Epithelial cell of proximal tubule (primary cell): Measurements from ENCODE around the gene AMIGO2. TPM values are rescaled to one million over a fixed set of nuclear protein-coding genes. Genes with fewer than 3 reads are reported as not detected.
"Not testable (repeated sequence)": the region's sequence is repeated elsewhere in the genome, so short reads cannot be mapped to it uniquely, and the experiment has no call there.

Source experiments
- DNase-seq: peaks from one replicate; pipeline ENCODE4 v3.0.0-alpha.2; 2011; ENCODE audit warnings: low read depth
- H3K4me3 ChIP-seq: 2 replicates; pipeline ENCODE4 v1.5.1; 2011; ENCODE audit warnings: low read depth, mild to moderate bottlenecking, low read length
- CTCF ChIP-seq: conservative IDR thresholded peaks from 2 replicates; pipeline ENCODE4 v1.5.1; 2012; ENCODE audit warnings: low read depth, mild to moderate bottlenecking, low read length
- total RNA-seq: library from RNA; depleted of rRNA; stranded (reverse); fragments of >200 nt; gene quantifications from 2 replicates; pipeline ENCODE4 v1.2.3, GENCODE V29; 2015

AMIGO2 gene
- total RNA-seq, 1 donor from 2014 or later = 93.3 TPM

DNA sequence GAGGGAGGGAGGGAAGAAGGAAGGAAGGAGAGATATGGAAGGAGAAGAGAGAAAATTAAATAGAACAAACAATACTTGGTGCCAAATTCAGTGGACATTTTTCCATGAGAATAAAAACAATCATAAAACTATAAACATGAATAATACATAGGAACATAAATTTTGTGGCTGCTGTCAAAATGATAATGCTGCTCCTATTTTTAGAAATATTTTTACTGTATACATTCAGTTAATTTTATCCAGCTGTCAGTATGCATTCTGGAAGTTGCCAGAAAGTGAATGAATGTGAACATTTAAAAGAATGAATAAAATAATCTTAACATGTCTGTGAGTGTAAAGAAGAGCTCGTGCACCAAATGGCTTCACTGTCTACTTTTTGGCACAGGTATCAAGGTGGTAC is 14.2 kb downstream of the AMIGO2 start:
- H3K4me3 ChIP-seq = no peak overlapping the region
- TF ChIP-seq CTCF = no peak
- no peak for DNase-seq

- not testable (repeated sequence) for DNase-seq, H3K4me3 ChIP-seq
These were observed 21.1 kb downstream of the AMIGO2 start for GRCh38 chr12:47058640-47059039.

DNA sequence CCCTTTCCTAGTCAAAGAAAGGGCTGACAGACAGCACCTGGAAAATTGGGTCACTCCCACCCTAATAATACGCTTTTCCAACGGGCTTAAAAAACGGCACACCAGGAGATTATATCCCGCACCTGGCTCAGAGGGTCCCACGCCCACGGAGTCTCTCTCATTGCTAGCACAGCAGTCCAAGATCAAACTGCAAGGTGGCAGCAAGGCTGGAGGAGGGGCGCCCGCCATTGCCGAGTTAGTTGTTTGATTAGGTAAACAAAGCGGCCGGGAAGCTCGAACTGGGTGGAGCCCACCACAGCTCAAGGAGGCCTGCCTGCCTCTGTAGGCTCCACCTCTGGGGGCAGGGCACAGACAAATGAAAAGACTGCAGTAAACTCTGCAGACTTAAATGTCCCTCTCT is 22.8 kb downstream of the AMIGO2 start:
- DNase-seq, H3K4me3 ChIP-seq: not testable (repeated sequence)

- not testable (repeated sequence) for DNase-seq, H3K4me3 ChIP-seq
These were observed 23.9 kb downstream of the AMIGO2 start for GRCh38 chr12:47055856-47056255.

- TF ChIP-seq CTCF = no peak
- no peak overlapping the region for H3K4me3 ChIP-seq
- no peak for DNase-seq
These were observed 25.1 kb downstream of the AMIGO2 start for GRCh38 chr12:47054659-47055058.

- no peak for DNase-seq
- TF ChIP-seq CTCF = no peak
- H3K4me3 ChIP-seq = no peak overlapping the region
These were observed 25.8 kb downstream of the AMIGO2 start for GRCh38 chr12:47053961-47054360.

DNA sequence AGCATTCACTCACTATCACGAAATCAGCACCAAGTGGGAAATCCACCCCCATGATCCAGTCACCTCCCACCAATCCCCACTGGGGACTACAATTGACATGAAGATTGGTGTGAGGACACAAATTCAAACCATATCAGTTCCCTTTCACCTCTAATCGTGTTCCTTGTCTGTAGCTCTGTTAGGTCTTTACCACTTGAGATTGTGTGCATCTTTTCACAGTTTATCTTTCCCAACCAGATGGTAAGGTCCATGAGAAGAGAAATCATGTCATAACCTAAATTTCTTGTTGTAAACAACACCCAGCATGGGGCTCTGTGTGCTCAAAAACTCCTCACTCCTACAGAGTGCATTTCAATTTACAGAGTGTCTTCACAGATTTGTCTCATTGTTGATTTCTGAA is 27.5 kb downstream of the AMIGO2 start:
- no peak for DNase-seq

DNA sequence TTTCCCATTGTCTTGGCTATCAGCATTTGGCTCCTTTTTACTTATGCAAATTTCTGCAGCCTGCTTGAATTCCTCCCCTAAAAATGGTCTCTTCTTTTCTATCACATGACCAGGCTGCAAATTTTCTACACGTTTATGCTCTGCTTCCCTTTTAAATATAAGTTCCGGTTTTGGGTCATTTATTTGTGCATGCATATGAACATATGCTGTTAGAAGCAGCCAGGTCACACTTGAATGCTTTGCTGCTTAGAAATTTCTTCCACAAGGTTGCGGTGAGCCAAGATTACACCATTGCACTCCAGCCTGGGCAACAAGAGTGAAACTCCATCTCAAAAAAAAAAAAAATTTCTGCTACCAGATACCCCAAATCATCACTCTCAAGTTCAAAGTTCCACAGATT is 28.5 kb downstream of the AMIGO2 start:
- not testable (repeated sequence) for H3K4me3 ChIP-seq, DNase-seq

More for the DNA sequence above, 27.5 kb downstream of the AMIGO2 start:
- TF ChIP-seq CTCF = no peak
- no peak overlapping the region for H3K4me3 ChIP-seq

DNA sequence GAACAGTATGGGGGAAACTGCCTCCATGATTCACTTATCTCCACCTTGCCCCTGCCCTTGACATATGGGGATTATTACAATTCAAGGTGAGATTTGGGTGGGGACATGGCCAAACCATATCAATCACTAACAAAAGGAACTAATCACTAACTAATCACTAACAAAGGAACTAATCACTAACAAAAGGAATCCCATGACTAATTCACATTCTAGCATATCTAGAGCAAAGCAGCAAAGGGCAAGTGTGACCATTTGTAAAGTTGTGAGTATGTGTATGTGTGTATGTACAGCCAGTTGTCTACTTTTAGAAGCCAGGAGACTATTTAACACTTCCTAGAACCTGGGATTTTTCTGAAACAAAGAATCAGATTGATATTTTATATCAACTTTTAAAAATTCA is 31.2 kb downstream of the AMIGO2 start:
- TF ChIP-seq CTCF = no peak
- DNase-seq = no peak
- H3K4me3 ChIP-seq = no peak overlapping the region
